HepG2 (cell line): ENCODE measurements around the gene PLXNC1.

Experiments
- DNMT1 ChIP-seq: sonication (generic); formaldehyde crosslinking; IDR thresholded peaks from 2 replicates; pipeline ENCODE4 v1.5.1; 2020; ENCODE audit warnings: mild to moderate bottlenecking, missing genetic modification reagents
- FOXA1 ChIP-seq, 2 experiments: fragments of 450-650 bp in 1 of 2; sonication (generic) in 1 of 2; formaldehyde crosslinking in 1 of 2; IDR thresholded peaks; 2 replicates each; pipeline versions ENCODE4 v1.4.0 to v1.6.1; 2016 to 2020; ENCODE audit warnings: missing genetic modification reagents in 1 of 2
- HNF4A ChIP-seq: sonication (generic); formaldehyde crosslinking; IDR thresholded peaks from 2 replicates; pipeline ENCODE4 v1.4.0; 2020; ENCODE audit warnings: missing genetic modification reagents
- SALL1 ChIP-seq: sonication (generic); formaldehyde crosslinking; IDR thresholded peaks from 2 replicates; pipeline ENCODE4 v1.8.0; 2022; ENCODE audit warnings: mild to moderate bottlenecking, missing genetic modification reagents
- ZNF274 ChIP-seq: sonication (generic); formaldehyde crosslinking; IDR thresholded peaks from 2 replicates; pipeline ENCODE4 v1.5.1; 2020; ENCODE audit warnings: mild to moderate bottlenecking, missing genetic modification reagents
- ZNF703 ChIP-seq: sonication (generic); formaldehyde crosslinking; IDR thresholded peaks from 2 replicates; pipeline ENCODE4 v1.5.1; 2020; ENCODE audit warnings: missing genetic modification reagents, mild to moderate bottlenecking, moderate library complexity, borderline replicate concordance
- TF ChIP-seq, protein P1 (sequence below): sonication (generic); formaldehyde crosslinking; IDR thresholded peaks from 2 replicates; pipeline ENCODE4 v1.8.1; 2023; ENCODE audit warnings: missing genetic modification reagents, inconsistent platforms, borderline replicate concordance

DNA sequence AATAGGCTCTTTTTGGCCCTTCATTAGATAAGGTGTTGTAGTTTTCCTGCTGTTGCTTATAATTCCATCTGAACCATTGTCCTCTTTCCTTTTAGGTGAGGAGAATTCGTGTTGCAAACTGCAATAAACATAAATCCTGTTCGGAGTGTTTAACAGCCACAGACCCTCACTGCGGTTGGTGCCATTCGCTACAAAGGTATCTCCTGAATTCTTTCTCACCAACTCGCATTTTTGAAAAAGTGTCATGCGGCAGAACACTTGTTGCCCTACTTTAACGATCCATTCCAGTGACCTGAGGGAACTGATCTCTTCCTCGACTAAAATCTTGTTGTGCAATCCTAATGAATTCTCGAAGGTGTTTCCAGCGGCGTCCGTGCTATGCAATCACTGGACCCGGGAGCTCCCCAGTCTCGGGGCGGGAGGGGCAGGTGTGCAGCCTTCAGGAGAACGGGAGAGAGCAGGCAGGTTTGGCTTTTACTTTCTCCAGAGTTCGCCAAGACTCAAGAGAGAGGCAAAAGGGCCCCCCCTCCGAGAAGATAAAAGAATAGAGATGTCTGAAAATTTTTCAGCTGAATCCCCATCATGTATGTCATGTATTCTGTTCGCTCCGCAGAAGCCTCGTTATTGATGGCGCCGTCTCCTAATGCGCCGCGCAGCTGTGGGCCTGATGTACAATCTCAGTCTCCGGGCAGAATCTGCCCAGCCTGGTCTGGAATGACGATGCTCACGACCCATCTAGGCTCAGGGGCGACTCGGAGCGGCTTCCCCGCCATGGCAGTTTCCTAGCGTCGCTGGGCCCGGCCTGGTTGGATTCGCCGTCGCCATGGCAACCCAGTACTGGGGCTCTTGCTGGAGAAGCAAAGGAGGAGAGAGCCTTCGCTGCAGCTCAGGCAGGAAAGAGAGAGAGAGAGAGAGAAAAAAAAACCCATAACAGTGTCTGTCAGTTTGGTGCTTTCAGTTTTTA is 38.2 kb downstream of the PLXNC1 start:
- TF ChIP-seq ZNF274 = no peak
- no peak for TF ChIP-seq HNF4A (CRISPR knock-in tag)
- no peak for TF ChIP-seq SALL1 (CRISPR knock-in tag)
- no peak for TF ChIP-seq ZNF703 (CRISPR knock-in tag)
- TF ChIP-seq, protein P1, sequence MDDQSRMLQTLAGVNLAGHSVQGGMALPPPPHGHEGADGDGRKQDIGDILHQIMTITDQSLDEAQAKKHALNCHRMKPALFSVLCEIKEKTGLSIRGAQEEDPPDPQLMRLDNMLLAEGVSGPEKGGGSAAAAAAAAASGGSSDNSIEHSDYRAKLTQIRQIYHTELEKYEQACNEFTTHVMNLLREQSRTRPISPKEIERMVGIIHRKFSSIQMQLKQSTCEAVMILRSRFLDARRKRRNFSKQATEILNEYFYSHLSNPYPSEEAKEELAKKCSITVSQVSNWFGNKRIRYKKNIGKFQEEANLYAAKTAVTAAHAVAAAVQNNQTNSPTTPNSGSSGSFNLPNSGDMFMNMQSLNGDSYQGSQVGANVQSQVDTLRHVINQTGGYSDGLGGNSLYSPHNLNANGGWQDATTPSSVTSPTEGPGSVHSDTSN (CRISPR knock-in tag) = no peak
- no peak for TF ChIP-seq DNMT1 (CRISPR knock-in tag)
- no peak for TF ChIP-seq FOXA1 (IDR thresholded peaks at IDR 0.05)
- no peak for TF ChIP-seq FOXA1 (CRISPR knock-in tag; IDR thresholded peaks at IDR 0.05)
